ENCODE data around the gene CSE1L.
"Not testable (repeated sequence)": the region's sequence is repeated elsewhere in the genome, so short reads cannot be mapped to it uniquely, and the experiment has no call there.

Gene CSE1L

GRCh38 chr20:49082295-49082694 lies 36.2 kb downstream of the CSE1L start:
- not testable (repeated sequence) for DNase-seq

- no peak for DNase-seq
Observed at GRCh38 chr20:49091104-49091503, 45.0 kb downstream of the CSE1L start.

GRCh38 chr20:49091762-49092161 lies 45.6 kb downstream of the CSE1L start:
- DNase-seq, result no peak

GRCh38 chr20:49096203-49096730 lies 50.2 kb downstream of the CSE1L start:
- DNase-seq, result no peak

GRCh38 chr20:49097159-49097558 lies 51.0 kb downstream of the CSE1L start:
- no peak for DNase-seq

- DNase-seq, result no peak
Observed at GRCh38 chr20:49098136-49098535, 52.0 kb downstream of the CSE1L start.

- DNase-seq, result no peak
Observed at GRCh38 chr20:49099011-49099410, 52.9 kb downstream of the CSE1L start.

- not testable (repeated sequence) for DNase-seq
Observed at GRCh38 chr20:49100292-49100691, 54.2 kb downstream of the CSE1L start.

GRCh38 chr20:49100972-49101371 lies 54.9 kb downstream of the CSE1L start:
- no peak for DNase-seq

- no peak for DNase-seq
Observed at GRCh38 chr20:49103019-49103418, 56.9 kb downstream of the CSE1L start.

- DNase-seq, result no peak
Observed at GRCh38 chr20:49103647-49104364, 57.7 kb downstream of the CSE1L start.

- no peak for DNase-seq
Observed at GRCh38 chr20:49104365-49104648, 58.2 kb downstream of the CSE1L start.

GRCh38 chr20:49104979-49105547 lies 59.0 kb downstream of the CSE1L start:
- not testable (repeated sequence) for DNase-seq

- DNase-seq, result no peak
Observed at GRCh38 chr20:49106328-49106727, 60.2 kb downstream of the CSE1L start.

- no peak for DNase-seq
Observed at GRCh38 chr20:49110767-49111694, 64.9 kb downstream of the CSE1L start.

GRCh38 chr20:49112596-49113274 lies 66.6 kb downstream of the CSE1L start:
- DNase-seq, result no peak

- DNase-seq, result no peak
Observed at GRCh38 chr20:49115564-49115963, 69.5 kb downstream of the CSE1L start.

- DNase-seq, result no peak
Observed at GRCh38 chr20:49118307-49118706, 72.2 kb downstream of the CSE1L start.

- no peak for DNase-seq
Observed at GRCh38 chr20:49119988-49120387, 73.9 kb downstream of the CSE1L start.

- no peak for DNase-seq
Observed at GRCh38 chr20:49122920-49123319, 76.8 kb downstream of the CSE1L start.

- no peak for DNase-seq
Observed at GRCh38 chr20:49123982-49124381, 77.9 kb downstream of the CSE1L start.

GRCh38 chr20:49132995-49133478 lies 86.9 kb downstream of the CSE1L start:
- DNase-seq, result no peak

- DNase-seq, result no peak
Observed at GRCh38 chr20:49133571-49133970, 87.5 kb downstream of the CSE1L start.

Measured in SIG-M5 (cell line).